Glomerular endothelial cell (primary cell): ENCODE results near the gene B3GNT8. TPM values are rescaled to one million over a fixed set of nuclear protein-coding genes. Genes with fewer than 3 reads are reported as not detected.
"Not testable (repeated sequence)": the region's sequence is repeated elsewhere in the genome, so short reads cannot be mapped to it uniquely, and the experiment has no call there.

Source experiments
- DNase-seq: peaks from one replicate; pipeline ENCODE4 v3.0.0-alpha.2; 2011; ENCODE audit warnings: low read depth, low spot score; ENCODE audit errors: extremely low read depth
- total RNA-seq: library from RNA; depleted of rRNA; stranded (reverse); fragments of >200 nt; gene quantifications from 2 replicates; pipeline ENCODE4 v1.2.3, GENCODE V29; 2015

The B3GNT8 gene
- total RNA-seq, 1 donor from 2014 or later: 5.5 TPM

GRCh38 chr19:41397086-41398049, 29.8 kb downstream of the B3GNT8 start, which contains the start of the genes BCKDHA and EXOSC5:
BCKDHA (plus strand) TSS chr19:41397818; CDS start chr19:41397828, 10 bp downstream.
EXOSC5 (minus strand) TSS chr19:41397359; CDS start chr19:41397328, 31 bp downstream.
- DNase-seq: peak; percentile 100

GRCh38 chr19:41395355-41395754, 31.8 kb downstream of the B3GNT8 start:
- no peak for DNase-seq

GRCh38 chr19:41392775-41393174, 34.4 kb downstream of the B3GNT8 start:
- DNase-seq: no peak

GRCh38 chr19:41391618-41392017, 35.6 kb downstream of the B3GNT8 start:
- no peak for DNase-seq

GRCh38 chr19:41386442-41386841, 40.7 kb downstream of the B3GNT8 start:
- no peak for DNase-seq

- DNase-seq: no peak
Measured at GRCh38 chr19:41384351-41384750, 42.8 kb downstream of the B3GNT8 start.

GRCh38 chr19:41381536-41381935, 45.6 kb downstream of the B3GNT8 start:
- DNase-seq: not testable (repeated sequence)

- no peak for DNase-seq
Measured at GRCh38 chr19:41377977-41378709, 49.0 kb downstream of the B3GNT8 start.

GRCh38 chr19:41376998-41377365, 50.2 kb downstream of the B3GNT8 start:
- DNase-seq: no peak

- no peak for DNase-seq
Measured at GRCh38 chr19:41376241-41376997, 50.8 kb downstream of the B3GNT8 start, which contains the start of gene TMEM91. TMEM91 (plus strand) TSS chr19:41376533; CDS start chr19:41378310, 1,777 bp downstream.

Other genes starting within 250 kb of the B3GNT8 start
- 0.88 and 9.1 TPM in 2 replicates for gene CYP2S1, start 234.2 kb downstream of the B3GNT8 start, total RNA-seq
- 64.5 and 89.8 TPM in 2 replicates for gene AXL, start 208.2 kb downstream of the B3GNT8 start, total RNA-seq
- gene HNRNPUL1, start 163.0 kb downstream of the B3GNT8 start, total RNA-seq: 135 and 217 TPM in 2 replicates
- 10.9 and 16.3 TPM in 2 replicates for gene CCDC97, start 117.2 kb downstream of the B3GNT8 start, total RNA-seq
- gene TGFB1, start 73.5 kb downstream of the B3GNT8 start, total RNA-seq: 59.4 and 176 TPM in 2 replicates
- gene B9D2, start 63.2 kb downstream of the B3GNT8 start, total RNA-seq: 7.6 and 8.2 TPM in 2 replicates
- gene TMEM91, start 50.8 kb downstream of the B3GNT8 start, total RNA-seq: 9.4 and 10.1 TPM in 2 replicates
- gene EXOSC5, start 30.0 kb downstream of the B3GNT8 start, total RNA-seq: 16.7 and 17.0 TPM in 2 replicates
- gene BCKDHA, start 29.6 kb downstream of the B3GNT8 start, total RNA-seq: 27.0 and 33.6 TPM in 2 replicates
- gene DMAC2, start 12.5 kb upstream of the B3GNT8 start, total RNA-seq: 45.2 and 50.2 TPM in 2 replicates
- gene ERICH4, start 15.8 kb upstream of the B3GNT8 start, total RNA-seq: not detected in 2 replicates
- gene CEACAM21, start 148.8 kb upstream of the B3GNT8 start, total RNA-seq: 8.8 and 9.7 TPM in 2 replicates
- not detected in 2 replicates for gene CEACAM4, start 199.7 kb upstream of the B3GNT8 start, total RNA-seq